Activated gamma-delta T cell treated with anti-CD3 and anti-CD28 coated beads, Interleukin-2, amount 50 U/mL, for 16 hours (primary cell): ENCODE data around the gene DDX20.
A peak's percentile ranks its signal among the peaks of the same experiment; 100 is the strongest.

Experiments
- DNase-seq: peaks from one replicate; pipeline ENCODE4 v3.0.0-alpha.2; 2020; ENCODE audit warnings: low read depth

The DDX20 gene

GRCh38 chr1:111755331-111756123, at the start of gene DDX20:
Gene DDX20 (plus strand): TSS chr1:111755901. CDS start chr1:111755925, 24 bp downstream.
- peak; percentile 90 for DNase-seq

GRCh38 chr1:111706921-111707320, 48.8 kb upstream of the DDX20 start:
- no peak for DNase-seq

GRCh38 chr1:111707906-111708305, 47.8 kb upstream of the DDX20 start:
- DNase-seq = no peak

GRCh38 chr1:111709986-111710385, 45.7 kb upstream of the DDX20 start:
- no peak for DNase-seq

- DNase-seq = no peak
These were observed 39.4 kb upstream of the DDX20 start for GRCh38 chr1:111716333-111716732.

GRCh38 chr1:111717450-111717849, 38.3 kb upstream of the DDX20 start:
- DNase-seq = no peak

- no peak for DNase-seq
These were observed 36.6 kb upstream of the DDX20 start for GRCh38 chr1:111719135-111719534.

- no peak for DNase-seq
These were observed 36.0 kb upstream of the DDX20 start for GRCh38 chr1:111719674-111720132.

- no peak for DNase-seq
These were observed 35.3 kb upstream of the DDX20 start for GRCh38 chr1:111720274-111720976.

- no peak for DNase-seq
These were observed 34.5 kb upstream of the DDX20 start for GRCh38 chr1:111720977-111721786.

- no peak for DNase-seq
These were observed 32.5 kb upstream of the DDX20 start for GRCh38 chr1:111723091-111723806.

GRCh38 chr1:111723871-111724270, 31.8 kb upstream of the DDX20 start:
- DNase-seq = no peak

GRCh38 chr1:111725192-111725591, 30.5 kb upstream of the DDX20 start:
- DNase-seq = no peak

- no peak for DNase-seq
These were observed 28.6 kb upstream of the DDX20 start for GRCh38 chr1:111727056-111727455.

- no peak for DNase-seq
These were observed 26.3 kb upstream of the DDX20 start for GRCh38 chr1:111729271-111729921.

- DNase-seq = no peak
These were observed 25.6 kb upstream of the DDX20 start for GRCh38 chr1:111729946-111730681.

- no peak for DNase-seq
These were observed 25.0 kb upstream of the DDX20 start for GRCh38 chr1:111730706-111731105.

- DNase-seq = no peak
These were observed 23.7 kb upstream of the DDX20 start for GRCh38 chr1:111731956-111732355.

GRCh38 chr1:111732718-111733117, 23.0 kb upstream of the DDX20 start:
- DNase-seq = no peak

GRCh38 chr1:111733183-111733991, 22.3 kb upstream of the DDX20 start:
- DNase-seq = no peak
